Neural cell (in vitro differentiated cells): Measurements from ENCODE around the gene CYB5RL.

Source experiments
- CTCF ChIP-seq: fragments of 450-650 bp; IDR thresholded peaks from 2 replicates; pipeline ENCODE4 v1.5.1; 2014; ENCODE audit warnings: antibody characterized with exemption, mild to moderate bottlenecking, moderate library complexity; ENCODE audit not compliant: poor library complexity, severe bottlenecking
- POLR2AphosphoS5 ChIP-seq: IDR thresholded peaks from 2 replicates; pipeline ENCODE4 v1.6.1; 2012
- RAD21 ChIP-seq: fragments of 450-650 bp; conservative IDR thresholded peaks from 2 replicates; pipeline ENCODE4 v1.6.1; 2014; ENCODE audit warnings: antibody characterized with exemption, mild to moderate bottlenecking, moderate library complexity
- TAF1 ChIP-seq: IDR thresholded peaks from 2 replicates; pipeline ENCODE4 v1.6.1; 2012; ENCODE audit warnings: low read depth

- TF ChIP-seq CTCF: no peak
- TF ChIP-seq POLR2AphosphoS5: no peak
- no peak for TF ChIP-seq RAD21
- TF ChIP-seq TAF1: no peak
Observed at GRCh38 chr1:54169068-54169467, 30.8 kb downstream of the CYB5RL start.
